ENCODE results near the gene DESI1. TPM values are rescaled to one million over a fixed set of nuclear protein-coding genes. Genes with fewer than 3 reads are reported as not detected.

DESI1 gene
- total and polyA plus RNA-seq, 2 of the 13 experiments (the other 11 are each of a cell fraction or from before 2014, with no cell fraction given), result 21.6 to 29.2 TPM

DNA sequence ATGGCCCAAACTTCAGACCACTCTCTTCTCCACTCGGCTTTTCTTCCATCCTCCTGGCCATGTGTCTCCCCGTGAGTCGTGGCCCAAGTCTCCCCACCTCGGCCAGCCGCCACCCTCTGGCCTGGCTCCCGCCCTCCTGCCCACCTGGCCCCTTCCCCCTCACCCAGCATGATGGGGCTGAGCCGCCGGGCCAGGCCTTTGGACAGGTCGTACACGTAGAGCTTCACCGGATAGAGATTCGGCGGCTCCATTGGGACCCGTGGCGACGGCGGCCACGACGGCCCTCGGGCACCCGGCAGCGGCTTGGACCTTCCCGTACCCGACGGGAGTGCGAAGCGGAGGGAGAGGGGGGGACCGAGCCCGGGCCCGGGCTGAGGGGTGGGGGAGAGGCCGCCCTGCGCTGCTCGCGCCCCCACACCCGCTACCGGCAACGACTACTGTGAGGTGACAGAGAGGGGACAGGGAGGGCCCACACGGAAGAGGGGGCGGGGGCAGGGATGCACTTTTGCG lies at the start of gene DESI1 (continued):
- TF ChIP-seq, protein P1, sequence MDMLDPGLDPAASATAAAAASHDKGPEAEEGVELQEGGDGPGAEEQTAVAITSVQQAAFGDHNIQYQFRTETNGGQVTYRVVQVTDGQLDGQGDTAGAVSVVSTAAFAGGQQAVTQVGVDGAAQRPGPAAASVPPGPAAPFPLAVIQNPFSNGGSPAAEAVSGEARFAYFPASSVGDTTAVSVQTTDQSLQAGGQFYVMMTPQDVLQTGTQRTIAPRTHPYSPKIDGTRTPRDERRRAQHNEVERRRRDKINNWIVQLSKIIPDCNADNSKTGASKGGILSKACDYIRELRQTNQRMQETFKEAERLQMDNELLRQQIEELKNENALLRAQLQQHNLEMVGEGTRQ (IDR thresholded peaks at IDR 0.05; ENCODE audit: low read depth, low read length), result no peak
- TF ChIP-seq, protein P1 (CRISPR knock-in tag; IDR thresholded peaks at IDR 0.05; ENCODE audit: borderline replicate concordance), result no peak
- no peak for TF ChIP-seq MZF1 (CRISPR knock-in tag; IDR thresholded peaks at IDR 0.05; ENCODE audit: borderline replicate concordance)
- TF ChIP-seq ZNF615 (CRISPR knock-in tag; IDR thresholded peaks at IDR 0.05; ENCODE audit: borderline replicate concordance), result no peak
- TF ChIP-seq REPIN1 (CRISPR knock-in tag; IDR thresholded peaks at IDR 0.05; ENCODE audit: borderline replicate concordance, low read depth), result no peak
- TF ChIP-seq ZNF777 (CRISPR knock-in tag; IDR thresholded peaks at IDR 0.05), result peak; percentile 63
- TF ChIP-seq, protein P2, sequence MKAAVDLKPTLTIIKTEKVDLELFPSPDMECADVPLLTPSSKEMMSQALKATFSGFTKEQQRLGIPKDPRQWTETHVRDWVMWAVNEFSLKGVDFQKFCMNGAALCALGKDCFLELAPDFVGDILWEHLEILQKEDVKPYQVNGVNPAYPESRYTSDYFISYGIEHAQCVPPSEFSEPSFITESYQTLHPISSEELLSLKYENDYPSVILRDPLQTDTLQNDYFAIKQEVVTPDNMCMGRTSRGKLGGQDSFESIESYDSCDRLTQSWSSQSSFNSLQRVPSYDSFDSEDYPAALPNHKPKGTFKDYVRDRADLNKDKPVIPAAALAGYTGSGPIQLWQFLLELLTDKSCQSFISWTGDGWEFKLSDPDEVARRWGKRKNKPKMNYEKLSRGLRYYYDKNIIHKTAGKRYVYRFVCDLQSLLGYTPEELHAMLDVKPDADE (CRISPR knock-in tag; IDR thresholded peaks at IDR 0.05), result no peak
- no peak for TF ChIP-seq MTA1 (CRISPR knock-in tag; IDR thresholded peaks at IDR 0.05; ENCODE audit: borderline replicate concordance)
- no peak; the same call in 1 of the 2 replicates for TF ChIP-seq MIER3 (CRISPR knock-in tag; IDR thresholded peaks at IDR 0.05; ENCODE audit: borderline replicate concordance)
- TF ChIP-seq ZSCAN21 (CRISPR knock-in tag; IDR thresholded peaks at IDR 0.05; ENCODE audit: borderline replicate concordance), result peak; percentile 32; the same call in 1 of the 2 replicates
- TF ChIP-seq, protein P3, sequence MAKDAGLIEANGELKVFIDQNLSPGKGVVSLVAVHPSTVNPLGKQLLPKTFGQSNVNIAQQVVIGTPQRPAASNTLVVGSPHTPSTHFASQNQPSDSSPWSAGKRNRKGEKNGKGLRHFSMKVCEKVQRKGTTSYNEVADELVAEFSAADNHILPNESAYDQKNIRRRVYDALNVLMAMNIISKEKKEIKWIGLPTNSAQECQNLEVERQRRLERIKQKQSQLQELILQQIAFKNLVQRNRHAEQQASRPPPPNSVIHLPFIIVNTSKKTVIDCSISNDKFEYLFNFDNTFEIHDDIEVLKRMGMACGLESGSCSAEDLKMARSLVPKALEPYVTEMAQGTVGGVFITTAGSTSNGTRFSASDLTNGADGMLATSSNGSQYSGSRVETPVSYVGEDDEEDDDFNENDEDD (CRISPR knock-in tag; IDR thresholded peaks at IDR 0.05; ENCODE audit: borderline replicate concordance), result no peak
- no peak for TF ChIP-seq RNF2 (conservative IDR thresholded peaks at IDR 0.05; ENCODE audit: low read depth)
- no peak for TF ChIP-seq GABPA (IDR thresholded peaks at IDR 0.05; ENCODE audit: low read depth, low read length)
- TF ChIP-seq GABPA (CRISPR knock-in tag; IDR thresholded peaks at IDR 0.05; ENCODE audit: low read depth), result no peak
- TF ChIP-seq, protein P4, sequence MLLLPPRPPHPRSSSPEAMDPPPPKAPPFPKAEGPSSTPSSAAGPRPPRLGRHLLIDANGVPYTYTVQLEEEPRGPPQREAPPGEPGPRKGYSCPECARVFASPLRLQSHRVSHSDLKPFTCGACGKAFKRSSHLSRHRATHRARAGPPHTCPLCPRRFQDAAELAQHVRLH (CRISPR knock-in tag; IDR thresholded peaks at IDR 0.05; ENCODE audit: borderline replicate concordance, low read depth), result no peak
- TF ChIP-seq GZF1 (CRISPR knock-in tag; IDR thresholded peaks at IDR 0.05), result no peak
- TF ChIP-seq NFRKB (IDR thresholded peaks at IDR 0.05), result no peak
- TF ChIP-seq ZNF124 (CRISPR knock-in tag; IDR thresholded peaks at IDR 0.05), result 0 out of 2 replicates have a peak, but pooled peaks have one; percentile 75
- TF ChIP-seq SALL2 (CRISPR knock-in tag; IDR thresholded peaks at IDR 0.05), result 0 out of 2 replicates have a peak, but pooled peaks have one; percentile 3
- no peak for TF ChIP-seq BHLHE40 (IDR thresholded peaks at IDR 0.05; ENCODE audit: low read length)
- no peak for TF ChIP-seq ZNF839 (CRISPR knock-in tag; IDR thresholded peaks at IDR 0.05; ENCODE audit: borderline replicate concordance)
- TF ChIP-seq THAP11 (CRISPR knock-in tag; IDR thresholded peaks at IDR 0.05), result no peak
- no peak for TF ChIP-seq FOSL1 (CRISPR knock-in tag; IDR thresholded peaks at IDR 0.05; ENCODE audit: borderline replicate concordance)
- TF ChIP-seq, protein P5, sequence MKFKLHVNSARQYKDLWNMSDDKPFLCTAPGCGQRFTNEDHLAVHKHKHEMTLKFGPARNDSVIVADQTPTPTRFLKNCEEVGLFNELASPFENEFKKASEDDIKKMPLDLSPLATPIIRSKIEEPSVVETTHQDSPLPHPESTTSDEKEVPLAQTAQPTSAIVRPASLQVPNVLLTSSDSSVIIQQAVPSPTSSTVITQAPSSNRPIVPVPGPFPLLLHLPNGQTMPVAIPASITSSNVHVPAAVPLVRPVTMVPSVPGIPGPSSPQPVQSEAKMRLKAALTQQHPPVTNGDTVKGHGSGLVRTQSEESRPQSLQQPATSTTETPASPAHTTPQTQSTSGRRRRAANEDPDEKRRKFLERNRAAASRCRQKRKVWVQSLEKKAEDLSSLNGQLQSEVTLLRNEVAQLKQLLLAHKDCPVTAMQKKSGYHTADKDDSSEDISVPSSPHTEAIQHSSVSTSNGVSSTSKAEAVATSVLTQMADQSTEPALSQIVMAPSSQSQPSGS (CRISPR knock-in tag; IDR thresholded peaks at IDR 0.05), result no peak
- no peak for TF ChIP-seq MIER2 (CRISPR knock-in tag; IDR thresholded peaks at IDR 0.05)

Measured in HepG2 (cell line).